Posterior vena cava (tissue), 2 donors: ENCODE measurements around the gene ATOH8. TPM values are rescaled to one million over a fixed set of nuclear protein-coding genes. Genes with fewer than 3 reads are reported as not detected.

Experiments used
- DNase-seq: peaks from one replicate; pipeline ENCODE4 v3.0.0-alpha.2; 2020; ENCODE audit warnings: low spot score
- intact Hi-C, 2 donors: fragments of 100-400 bp; cut with DNase I; formaldehyde crosslinking; loops; one replicate each; pipeline versions ENCODE4 v1.14.1 to v1.14.2; 2022 to 2023
- total RNA-seq, 2 donors: library from RNA; stranded (reverse); fragmentation: NEBNext Ultra II Directional; extraction: Animal tissue kit (Norgen Biotek cat#: 25700); gene quantifications; one replicate each; pipeline ENCODE4 v1.2.1, GENCODE V29; 2021
- donor health status: DM: yes; HTN: yes; CAD: no.
- donor health status: DM: yes; HTN: yes; CAD: no.

Gene ATOH8
- total RNA-seq, 2 donors from 2014 or later: 16.6 to 17.5 TPM

DNA sequence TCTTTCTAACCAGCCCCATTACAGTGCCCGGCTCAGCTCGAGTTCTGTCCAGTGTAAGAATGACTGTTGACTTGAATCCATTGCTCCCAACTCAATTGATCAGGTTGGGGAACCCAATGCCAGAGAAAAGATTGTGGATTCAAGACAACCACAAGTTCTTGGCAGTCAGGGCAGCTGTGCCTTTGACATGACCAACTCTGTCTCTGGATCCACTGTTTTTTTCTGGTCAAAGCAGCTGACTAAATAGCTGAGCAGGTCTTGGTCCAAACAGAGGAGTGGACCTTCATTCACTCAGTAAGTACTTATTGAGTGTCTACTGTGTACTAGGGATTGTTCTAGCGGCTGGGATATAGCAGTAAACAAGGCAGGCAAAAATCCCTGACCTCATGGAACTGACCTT is 6.3 kb upstream of the ATOH8 start:
- intact Hi-C loops: loop anchor here in 1 of 2 donors (5.0 kb wide), 1 partner anchor 50 kb away; no protein-coding TSS in a partner anchor

GRCh38 chr2:85748039-85748734 is 5.6 kb upstream of the ATOH8 start:
- intact Hi-C loops: loop anchor here in 1 of 2 donors (5.0 kb wide), 1 partner anchor 49 kb away; no protein-coding TSS in a partner anchor
- DNase-seq: no peak

More for the DNA sequence above, 6.3 kb upstream of the ATOH8 start:
- no peak for DNase-seq

- intact Hi-C loops: loop anchor here in 1 of 2 donors (5.0 kb wide), 1 partner anchor 48 kb away; no protein-coding TSS in a partner anchor
- DNase-seq: no peak
Measured at GRCh38 chr2:85748985-85749875, 4.6 kb upstream of the ATOH8 start.

DNA sequence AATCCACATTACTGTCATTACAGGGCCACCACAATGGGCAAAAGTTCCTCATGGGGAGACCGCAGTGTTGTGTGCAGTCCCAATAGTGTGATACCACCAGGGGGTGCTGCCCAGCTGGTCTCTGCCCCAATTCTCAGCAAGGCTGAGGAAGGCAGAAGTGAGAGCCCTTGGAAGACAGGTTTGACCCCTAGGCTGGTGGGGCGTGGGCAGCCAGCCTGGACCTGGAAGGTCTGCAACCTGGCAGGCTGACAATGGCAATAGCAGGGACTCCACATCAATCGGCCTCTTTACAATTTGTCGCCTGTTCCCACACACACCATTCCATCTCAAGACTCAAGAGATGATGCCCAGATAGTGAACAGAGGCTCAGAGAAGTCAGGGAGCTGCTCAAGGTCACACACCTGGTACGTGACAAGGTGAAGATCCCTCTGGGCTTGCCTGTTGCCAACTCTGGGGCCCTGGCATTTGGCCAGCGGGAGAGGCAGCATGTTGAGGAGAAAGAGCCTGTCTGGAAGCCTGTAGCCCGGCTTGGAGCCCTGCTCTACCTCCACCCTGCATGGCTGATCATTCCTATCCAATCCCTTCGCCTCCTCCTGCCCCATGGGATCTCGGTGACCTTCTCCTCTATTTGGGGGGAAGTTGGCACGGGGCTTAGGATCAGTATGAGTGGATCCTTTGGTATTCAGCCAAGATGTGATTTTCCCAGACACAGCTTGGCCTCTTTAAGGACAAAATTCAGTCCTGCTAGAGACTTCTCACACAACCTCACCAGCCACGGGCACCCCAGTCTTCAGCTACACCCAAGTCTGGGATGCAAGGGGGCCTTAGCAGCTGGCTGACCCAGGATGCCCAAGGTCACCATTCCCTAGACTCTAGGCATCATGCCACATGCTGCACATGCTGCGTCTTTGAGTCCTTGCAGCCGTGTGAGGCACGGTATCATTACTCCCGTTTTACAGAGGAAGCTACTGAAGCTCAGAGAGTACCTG is 2.9 kb upstream of the ATOH8 start:
- intact Hi-C loops: loop anchor here in 1 of 2 donors (5.0 kb wide), 1 partner anchor 46 kb away; no protein-coding TSS in a partner anchor
- peak; percentile 90 for DNase-seq

DNA sequence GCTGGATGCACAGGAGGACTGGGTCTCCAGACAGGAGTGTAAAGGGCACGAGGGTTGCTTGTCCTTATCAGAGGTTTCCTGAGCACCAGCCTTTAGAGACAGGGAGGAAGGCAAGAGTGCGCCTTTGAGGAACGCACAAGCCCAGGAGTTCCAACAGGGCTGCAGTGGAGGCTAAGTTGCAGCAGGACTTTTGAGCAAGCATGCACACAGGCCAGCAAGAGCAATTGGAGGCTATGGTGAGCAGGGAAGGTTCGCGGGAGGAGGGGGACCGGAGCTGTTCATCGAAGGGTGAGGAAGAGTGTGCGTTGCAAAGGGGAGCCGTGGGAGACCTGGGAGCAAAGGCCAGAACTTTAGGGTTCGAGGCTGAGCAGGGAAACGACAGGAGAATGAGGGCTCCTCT is 2.2 kb upstream of the ATOH8 start:
- intact Hi-C loops: loop anchor here in 1 of 2 donors (5.0 kb wide), 1 partner anchor 46 kb away; no protein-coding TSS in a partner anchor

DNA sequence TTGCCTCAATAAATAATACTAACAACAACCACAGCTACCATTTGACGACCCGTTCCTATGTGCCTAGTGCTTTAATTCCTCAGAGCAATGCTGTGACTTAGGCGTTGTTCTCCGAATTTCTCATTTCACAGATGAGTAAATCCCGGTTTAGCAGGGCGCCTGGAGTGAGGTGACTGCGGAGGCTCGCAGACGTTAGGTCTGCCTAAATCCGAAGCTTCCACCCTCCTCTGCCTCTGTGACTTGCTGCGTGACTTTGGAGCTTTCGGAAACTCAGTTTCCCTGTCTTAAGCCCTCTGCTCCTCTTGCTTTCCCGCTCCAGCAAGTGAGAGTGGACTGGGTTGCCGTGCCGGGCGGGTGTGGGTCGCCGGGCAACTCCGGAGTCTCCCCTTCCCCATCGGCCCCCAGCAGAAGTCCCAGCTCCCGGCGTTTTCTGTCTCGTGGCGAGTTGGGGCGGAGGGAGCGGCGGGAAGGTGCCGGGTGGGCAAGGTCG is 711 bp upstream of the ATOH8 start:
- intact Hi-C loops: loop anchor here in 1 of 2 donors (5.0 kb wide), 1 partner anchor 44 kb away; no protein-coding TSS in a partner anchor
- no peak for DNase-seq

More for the DNA sequence above, 2.2 kb upstream of the ATOH8 start:
- no peak for DNase-seq

DNA sequence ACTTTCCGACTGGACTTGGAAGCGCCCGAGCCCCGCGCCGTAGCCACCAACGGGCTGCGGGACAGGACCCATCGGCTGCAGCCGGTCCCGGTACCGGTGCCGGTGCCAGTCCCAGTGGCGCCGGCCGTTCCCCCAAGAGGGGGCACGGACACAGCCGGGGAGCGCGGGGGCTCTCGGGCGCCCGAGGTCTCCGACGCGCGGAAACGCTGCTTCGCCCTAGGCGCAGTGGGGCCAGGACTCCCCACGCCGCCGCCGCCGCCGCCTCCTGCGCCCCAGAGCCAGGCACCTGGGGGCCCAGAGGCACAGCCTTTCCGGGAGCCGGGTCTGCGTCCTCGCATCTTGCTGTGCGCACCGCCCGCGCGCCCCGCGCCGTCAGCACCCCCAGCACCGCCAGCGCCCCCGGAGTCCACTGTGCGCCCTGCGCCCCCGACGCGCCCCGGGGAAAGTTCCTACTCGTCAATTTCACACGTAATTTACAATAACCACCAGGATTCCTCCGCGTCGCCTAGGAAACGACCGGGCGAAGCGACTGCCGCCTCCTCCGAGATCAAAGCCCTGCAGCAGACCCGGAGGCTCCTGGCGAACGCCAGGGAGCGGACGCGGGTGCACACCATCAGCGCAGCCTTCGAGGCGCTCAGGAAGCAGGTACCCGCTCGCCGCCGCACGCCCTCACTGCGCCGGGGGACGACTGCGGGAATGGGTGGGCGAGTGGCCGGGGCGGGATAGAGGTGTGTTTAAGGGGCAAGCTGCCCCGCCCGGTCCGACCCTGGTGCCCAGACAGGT is 713 bp downstream of the ATOH8 start:
- intact Hi-C loops: loop anchor here in 1 of 2 donors (5.0 kb wide), 1 partner anchor 43 kb away; no protein-coding TSS in a partner anchor
- peak; percentile 87 for DNase-seq

DNA sequence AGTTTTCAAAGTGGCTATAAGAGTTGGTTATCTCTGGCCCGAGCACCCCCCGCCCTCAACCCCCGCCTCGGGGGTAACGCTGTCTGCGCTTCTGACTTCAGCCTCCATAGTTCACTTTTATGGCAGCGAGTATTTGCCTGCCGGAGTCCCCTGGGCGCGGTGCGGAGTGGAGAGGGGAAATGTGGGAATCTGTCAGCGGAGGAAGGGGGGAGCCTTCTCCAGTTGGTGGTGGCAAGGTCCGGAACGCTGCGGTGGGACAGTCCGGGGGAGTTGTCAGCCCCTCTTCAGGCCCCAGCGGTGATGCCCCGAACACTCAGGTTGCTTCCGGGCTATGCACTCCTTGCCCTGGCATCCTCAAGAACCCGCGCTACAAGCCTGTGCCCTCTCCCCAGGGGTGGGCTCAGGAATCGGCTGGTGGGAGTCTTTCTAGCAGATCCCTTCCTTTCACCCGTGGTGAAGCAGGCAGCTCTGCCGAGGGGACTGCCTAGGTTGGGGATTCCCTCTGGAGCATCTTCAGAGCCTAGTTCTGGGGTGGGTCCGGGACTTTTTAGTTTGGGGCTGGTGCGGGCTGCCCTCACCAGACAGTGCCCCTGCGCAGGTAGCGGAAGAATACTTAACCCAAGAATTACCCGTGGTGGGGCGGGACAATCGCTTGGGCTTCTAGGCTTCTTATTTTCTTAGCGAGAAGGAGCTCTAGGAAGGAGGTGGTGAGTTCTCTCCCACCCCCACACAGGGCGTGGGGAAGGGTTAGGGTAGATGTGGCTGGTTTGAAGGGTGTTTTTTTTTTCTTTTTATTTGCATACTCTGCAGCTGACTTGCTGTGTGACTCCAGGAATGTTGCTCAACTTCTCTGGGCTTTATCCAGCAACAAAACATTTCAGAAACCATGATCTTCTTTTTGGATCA is 1.6 kb downstream of the ATOH8 start:
- intact Hi-C loops: no loop called here
- no peak for DNase-seq

DNA sequence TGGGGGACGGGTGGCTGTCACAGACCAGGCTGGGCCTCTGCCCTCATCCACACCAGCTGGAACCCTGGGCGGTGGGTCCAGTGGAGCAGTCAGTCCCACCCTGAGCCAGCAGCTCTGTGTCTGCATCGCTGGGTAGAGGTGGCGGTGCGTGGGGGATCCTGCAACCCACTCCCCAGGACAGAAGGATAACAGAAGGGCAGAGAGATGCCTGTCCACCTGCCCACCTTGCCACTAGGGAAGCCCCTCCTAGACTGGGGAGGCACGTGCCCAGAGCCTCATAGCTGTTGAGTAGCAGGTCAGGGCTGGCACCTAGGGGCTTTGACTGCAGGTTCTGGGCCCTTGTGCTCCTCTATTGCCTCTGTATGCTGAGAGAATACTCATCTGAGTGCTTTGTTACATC is 2.4 kb downstream of the ATOH8 start:
- intact Hi-C loops: no loop called here
- no peak for DNase-seq

DNA sequence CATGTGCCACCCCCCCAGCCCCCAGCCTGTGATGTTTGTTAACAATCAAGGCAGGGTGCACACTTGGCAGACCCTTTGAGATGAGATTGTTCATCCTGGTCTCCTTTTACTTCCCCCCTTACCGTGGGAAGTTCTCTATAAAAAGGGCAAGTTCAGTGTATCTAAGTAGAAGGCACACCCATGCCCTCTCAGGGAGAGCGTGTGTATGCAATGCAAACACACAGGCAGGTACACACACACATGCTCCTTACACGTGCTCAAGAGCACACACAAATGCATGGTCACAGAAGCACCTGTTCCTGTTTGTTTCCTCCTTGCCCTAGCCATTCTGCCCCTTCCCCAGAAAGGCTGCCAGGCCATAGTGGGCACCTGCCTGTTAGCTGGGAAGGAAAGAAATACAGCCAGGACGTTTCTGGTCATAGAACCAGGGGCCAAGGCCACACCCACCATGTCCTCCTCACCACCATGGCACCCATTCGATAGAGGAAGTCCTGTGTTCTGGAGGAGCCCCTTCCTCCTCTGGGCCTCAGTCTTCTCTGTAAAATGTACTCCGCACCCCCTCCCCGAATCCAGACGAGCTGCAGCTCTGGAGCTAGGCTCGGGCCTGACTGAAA is 3.1 kb downstream of the ATOH8 start:
- DNase-seq: no peak
- intact Hi-C loops: no loop called here

GRCh38 chr2:85757860-85758259 is 4.1 kb downstream of the ATOH8 start:
- intact Hi-C loops: no loop called here
- DNase-seq: no peak

DNA sequence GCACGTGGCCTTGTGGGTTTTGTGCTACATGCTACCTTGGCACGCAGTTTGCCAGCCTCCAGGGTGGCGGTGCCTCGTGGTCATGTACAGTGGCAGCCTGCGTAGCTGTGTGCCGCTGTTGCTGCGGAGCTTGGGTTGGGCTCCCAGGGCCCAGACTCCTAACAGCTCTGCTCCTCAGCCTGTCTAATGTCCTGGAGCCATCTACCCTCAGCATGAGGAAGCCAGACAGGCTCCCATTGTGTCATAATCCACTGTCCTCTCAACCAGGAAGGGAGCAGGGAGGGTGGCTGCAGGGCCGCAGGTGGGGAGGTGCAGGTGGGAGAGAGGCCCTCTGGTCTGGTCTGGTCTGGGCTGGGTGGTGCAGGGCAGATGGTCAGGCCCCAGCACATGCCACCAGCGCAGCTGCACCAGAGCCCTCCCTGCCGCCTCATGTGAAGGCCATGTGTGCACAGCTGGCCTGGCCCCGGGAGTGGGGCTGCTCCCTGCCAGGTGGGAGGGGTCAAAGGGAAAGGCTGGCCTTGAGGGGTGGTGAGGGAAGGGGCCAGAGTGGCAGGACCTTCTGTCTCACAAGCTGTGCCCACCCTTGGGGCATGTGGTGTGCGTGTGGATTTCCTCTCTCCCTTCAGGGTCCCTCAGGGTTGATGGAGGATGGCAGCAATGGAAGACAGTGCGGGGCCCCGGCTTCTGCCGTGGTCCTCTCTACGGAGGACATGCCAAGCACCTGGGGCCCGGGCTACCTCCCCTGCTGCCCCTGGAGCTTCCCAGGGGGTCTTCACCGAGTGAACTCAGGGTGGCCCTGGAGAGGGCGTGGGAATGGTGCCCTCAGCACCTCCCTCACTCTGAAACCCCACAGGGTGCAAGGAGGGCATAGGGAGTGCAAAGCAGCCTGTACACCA is 4.8 kb downstream of the ATOH8 start:
- intact Hi-C loops: no loop called here
- DNase-seq: no peak

DNA sequence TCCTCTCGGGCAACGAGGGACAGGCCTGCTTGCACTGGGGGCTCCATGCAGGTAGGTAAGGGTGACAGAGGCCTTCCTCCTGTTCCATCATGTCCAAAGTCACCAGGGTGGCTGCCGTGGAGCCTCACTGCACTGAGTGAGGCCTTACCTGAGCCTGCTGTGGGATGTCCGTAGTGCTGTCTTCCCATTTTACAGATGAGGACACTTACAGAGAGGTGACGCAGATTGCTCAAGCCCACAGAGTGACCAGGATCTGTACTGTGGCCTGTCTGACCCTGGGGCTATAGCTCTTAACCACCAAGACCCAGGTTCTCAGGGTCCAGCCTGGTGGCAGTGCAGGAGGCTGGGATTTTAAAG is 5.4 kb downstream of the ATOH8 start:
- no peak for DNase-seq
- intact Hi-C loops: no loop called here

DNA sequence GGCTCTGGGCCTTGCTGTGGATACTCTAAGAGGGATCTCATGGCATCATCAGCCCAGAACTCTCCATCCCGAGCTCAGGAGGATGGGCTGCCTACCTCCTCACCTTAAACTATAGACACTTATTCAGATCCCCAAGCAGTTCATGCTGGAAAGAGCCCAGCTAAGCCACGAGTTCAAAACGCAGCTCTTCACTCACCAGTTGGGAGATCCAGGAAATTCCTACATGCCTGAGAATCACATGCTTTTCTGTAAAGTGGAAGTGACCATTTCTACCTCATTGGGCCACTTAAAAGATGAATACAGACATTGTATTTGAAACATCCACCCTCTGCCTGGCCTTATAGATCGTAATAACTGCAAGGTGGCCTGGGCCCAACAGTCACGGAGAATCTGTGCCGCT is 6.6 kb downstream of the ATOH8 start:
- intact Hi-C loops: no loop called here
- DNase-seq: no peak

GRCh38 chr2:85760872-85761271 is 7.1 kb downstream of the ATOH8 start:
- DNase-seq: no peak
- intact Hi-C loops: no loop called here

- DNase-seq: no peak
- intact Hi-C loops: no loop called here
Measured at GRCh38 chr2:85761512-85761944, 7.7 kb downstream of the ATOH8 start.
